ENCODE measurements around the gene LPCAT3. TPM values are rescaled to one million over a fixed set of nuclear protein-coding genes. Genes with fewer than 3 reads are reported as not detected.
A peak's percentile ranks its signal among the peaks of the same experiment; 100 is the strongest.

Gene LPCAT3
- total RNA-seq, 1 experiment from 2014 or later: 30.2 TPM

DNA sequence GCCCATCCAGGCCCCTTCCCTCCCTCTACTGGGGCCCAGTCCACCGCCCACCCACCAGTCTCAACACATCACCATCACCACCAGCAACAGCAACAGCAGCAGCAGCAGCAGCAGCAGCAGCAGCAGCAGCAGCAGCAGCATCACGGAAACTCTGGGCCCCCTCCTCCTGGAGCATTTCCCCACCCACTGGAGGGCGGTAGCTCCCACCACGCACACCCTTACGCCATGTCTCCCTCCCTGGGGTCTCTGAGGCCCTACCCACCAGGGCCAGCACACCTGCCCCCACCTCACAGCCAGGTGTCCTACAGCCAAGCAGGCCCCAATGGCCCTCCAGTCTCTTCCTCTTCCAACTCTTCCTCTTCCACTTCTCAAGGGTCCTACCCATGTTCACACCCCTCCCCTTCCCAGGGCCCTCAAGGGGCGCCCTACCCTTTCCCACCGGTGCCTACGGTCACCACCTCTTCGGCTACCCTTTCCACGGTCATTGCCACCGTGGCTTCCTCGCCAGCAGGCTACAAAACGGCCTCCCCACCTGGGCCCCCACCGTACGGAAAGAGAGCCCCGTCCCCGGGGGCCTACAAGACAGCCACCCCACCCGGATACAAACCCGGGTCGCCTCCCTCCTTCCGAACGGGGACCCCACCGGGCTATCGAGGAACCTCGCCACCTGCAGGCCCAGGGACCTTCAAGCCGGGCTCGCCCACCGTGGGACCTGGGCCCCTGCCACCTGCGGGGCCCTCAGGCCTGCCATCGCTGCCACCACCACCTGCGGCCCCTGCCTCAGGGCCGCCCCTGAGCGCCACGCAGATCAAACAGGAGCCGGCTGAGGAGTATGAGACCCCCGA lies 81.4 kb downstream of the LPCAT3 start:
- BruUV-seq (replicated peaks): TSS peak; percentile 36
- peaks cover 41% of the 10 kb centered on the region for H3K4me1 Mint-ChIP-seq (ENCODE audit: low read depth, unreplicated experiment)
- H3K27ac Mint-ChIP-seq (ENCODE audit: unreplicated experiment): peak overlapping the region; percentile 93
- TF ChIP-seq, protein P1, sequence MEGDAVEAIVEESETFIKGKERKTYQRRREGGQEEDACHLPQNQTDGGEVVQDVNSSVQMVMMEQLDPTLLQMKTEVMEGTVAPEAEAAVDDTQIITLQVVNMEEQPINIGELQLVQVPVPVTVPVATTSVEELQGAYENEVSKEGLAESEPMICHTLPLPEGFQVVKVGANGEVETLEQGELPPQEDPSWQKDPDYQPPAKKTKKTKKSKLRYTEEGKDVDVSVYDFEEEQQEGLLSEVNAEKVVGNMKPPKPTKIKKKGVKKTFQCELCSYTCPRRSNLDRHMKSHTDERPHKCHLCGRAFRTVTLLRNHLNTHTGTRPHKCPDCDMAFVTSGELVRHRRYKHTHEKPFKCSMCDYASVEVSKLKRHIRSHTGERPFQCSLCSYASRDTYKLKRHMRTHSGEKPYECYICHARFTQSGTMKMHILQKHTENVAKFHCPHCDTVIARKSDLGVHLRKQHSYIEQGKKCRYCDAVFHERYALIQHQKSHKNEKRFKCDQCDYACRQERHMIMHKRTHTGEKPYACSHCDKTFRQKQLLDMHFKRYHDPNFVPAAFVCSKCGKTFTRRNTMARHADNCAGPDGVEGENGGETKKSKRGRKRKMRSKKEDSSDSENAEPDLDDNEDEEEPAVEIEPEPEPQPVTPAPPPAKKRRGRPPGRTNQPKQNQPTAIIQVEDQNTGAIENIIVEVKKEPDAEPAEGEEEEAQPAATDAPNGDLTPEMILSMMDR (IDR thresholded peaks at IDR 0.05; ENCODE audit: unreplicated experiment): no peak
- H3K36me3 Mint-ChIP-seq (ENCODE audit: insufficient read depth, unreplicated experiment): peaks cover 87% of the 10 kb centered on the region
- CTCF ChIA-PET: interaction anchor here (1.2 kb wide), 1 partner anchor 68 kb away, joined by 10 read pairs; no protein-coding TSS in a partner anchor
- intact Hi-C loops (cut with micrococcal nuclease; ENCODE audit: unreplicated experiment): no loop called here
- peak; percentile 30 for DNase-seq
- no peaks in the 10 kb centered on the region for H3K9me3 Mint-ChIP-seq (ENCODE audit: low read depth, unreplicated experiment)
- H3K27me3 Mint-ChIP-seq (ENCODE audit: unreplicated experiment): no peaks in the 10 kb centered on the region
- H3K4me3 Mint-ChIP-seq (ENCODE audit: low read depth, unreplicated experiment): peak overlapping the region; percentile 75

DNA sequence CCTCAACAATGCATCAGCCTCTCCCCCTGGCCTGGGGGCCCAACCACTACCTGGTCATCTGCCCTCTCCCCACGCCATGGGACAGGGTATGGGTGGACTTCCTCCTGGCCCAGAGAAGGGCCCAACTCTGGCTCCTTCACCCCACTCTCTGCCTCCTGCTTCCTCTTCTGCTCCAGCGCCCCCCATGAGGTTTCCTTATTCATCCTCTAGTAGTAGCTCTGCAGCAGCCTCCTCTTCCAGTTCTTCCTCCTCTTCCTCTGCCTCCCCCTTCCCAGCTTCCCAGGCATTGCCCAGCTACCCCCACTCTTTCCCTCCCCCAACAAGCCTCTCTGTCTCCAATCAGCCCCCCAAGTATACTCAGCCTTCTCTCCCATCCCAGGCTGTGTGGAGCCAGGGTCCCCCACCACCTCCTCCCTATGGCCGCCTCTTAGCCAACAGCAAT lies 82.1 kb downstream of the LPCAT3 start:
- Mint-ChIP-seq H3K27me3 (ENCODE audit: unreplicated experiment) (no peaks in the 10 kb centered on the region), H3K4me1 (ENCODE audit: low read depth, unreplicated experiment) (peaks cover 41% of the 10 kb centered on the region), H3K27ac (ENCODE audit: unreplicated experiment) (peak overlapping the region; percentile 93), H3K36me3 (ENCODE audit: insufficient read depth, unreplicated experiment) (peaks cover 80% of the 10 kb centered on the region), H3K4me3 (ENCODE audit: low read depth, unreplicated experiment) (peak overlapping the region; percentile 75), H3K9me3 (ENCODE audit: low read depth, unreplicated experiment) (no peaks in the 10 kb centered on the region)
- TF ChIP-seq, protein P1 (IDR thresholded peaks at IDR 0.05; ENCODE audit: unreplicated experiment): no peak
- no TSS peak for BruUV-seq (replicated peaks)
- DNase-seq: no peak
- CTCF ChIA-PET: interaction anchor here (0.6 to 0.8 kb wide), 2 partner anchors 64 to 204 kb away, joined by 3 read pairs; no protein-coding TSS in a partner anchor
- intact Hi-C loops (cut with micrococcal nuclease; ENCODE audit: unreplicated experiment): no loop called here

DNA sequence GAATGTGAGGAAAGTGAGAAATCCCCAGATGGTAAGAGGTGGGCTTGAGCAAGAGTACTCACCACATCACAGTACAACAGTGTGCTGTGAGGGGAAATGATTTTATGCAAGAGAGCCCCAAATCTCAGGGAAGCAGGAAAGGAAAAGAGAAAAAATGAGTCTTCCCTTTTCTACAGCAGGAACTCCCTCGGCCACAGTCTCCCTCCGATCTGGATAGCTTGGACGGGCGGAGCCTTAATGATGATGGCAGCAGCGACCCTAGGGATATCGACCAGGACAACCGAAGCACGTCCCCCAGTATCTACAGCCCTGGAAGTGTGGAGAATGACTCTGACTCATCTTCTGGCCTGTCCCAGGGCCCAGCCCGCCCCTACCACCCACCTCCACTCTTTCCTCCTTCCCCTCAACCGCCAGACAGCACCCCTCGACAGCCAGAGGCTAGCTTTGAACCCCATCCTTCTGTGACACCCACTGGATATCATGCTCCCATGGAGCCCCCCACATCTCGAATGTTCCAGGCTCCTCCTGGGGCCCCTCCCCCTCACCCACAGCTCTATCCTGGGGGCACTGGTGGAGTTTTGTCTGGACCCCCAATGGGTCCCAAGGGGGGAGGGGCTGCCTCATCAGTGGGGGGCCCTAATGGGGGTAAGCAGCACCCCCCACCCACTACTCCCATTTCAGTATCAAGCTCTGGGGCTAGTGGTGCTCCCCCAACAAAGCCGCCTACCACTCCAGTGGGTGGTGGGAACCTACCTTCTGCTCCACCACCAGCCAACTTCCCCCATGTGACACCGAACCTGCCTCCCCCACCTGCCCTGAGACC lies 82.7 kb downstream of the LPCAT3 start:
- CTCF ChIA-PET: interaction anchor here (0.6 to 0.8 kb wide), 2 partner anchors 63 to 203 kb away, joined by 3 read pairs; no protein-coding TSS in a partner anchor

DNA sequence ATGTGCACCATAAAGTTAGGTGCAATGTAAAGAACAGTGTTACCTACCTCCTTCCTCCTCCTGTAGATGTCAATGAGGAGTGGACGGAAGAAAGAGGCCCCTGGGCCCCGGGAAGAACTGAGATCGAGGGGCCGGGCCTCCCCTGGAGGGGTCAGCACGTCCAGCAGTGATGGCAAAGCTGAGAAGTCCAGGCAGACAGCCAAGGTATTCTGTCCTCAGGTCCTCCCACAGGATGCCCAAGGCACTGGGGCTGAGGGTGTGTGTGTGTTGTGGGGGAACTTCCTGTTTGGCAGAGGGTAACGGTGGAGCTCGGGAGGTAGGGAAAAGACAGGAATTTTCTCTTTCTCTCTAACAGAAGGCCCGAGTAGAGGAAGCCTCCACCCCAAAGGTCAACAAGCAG lies 84.2 kb downstream of the LPCAT3 start:
- no peak for DNase-seq
- intact Hi-C loops (cut with micrococcal nuclease; ENCODE audit: unreplicated experiment): no loop called here
- H3K4me1 Mint-ChIP-seq (ENCODE audit: low read depth, unreplicated experiment): peaks cover 58% of the 10 kb centered on the region
- TF ChIP-seq, protein P1 (IDR thresholded peaks at IDR 0.05; ENCODE audit: unreplicated experiment): no peak
- CTCF ChIA-PET: no interaction called here
- H3K9me3 Mint-ChIP-seq (ENCODE audit: low read depth, unreplicated experiment): no peaks in the 10 kb centered on the region
- H3K36me3 Mint-ChIP-seq (ENCODE audit: insufficient read depth, unreplicated experiment): peaks cover 69% of the 10 kb centered on the region
- no TSS peak for BruUV-seq (replicated peaks)
- peak overlapping the region; percentile 18 for H3K27ac Mint-ChIP-seq (ENCODE audit: unreplicated experiment)
- no peaks in the 10 kb centered on the region for H3K27me3 Mint-ChIP-seq (ENCODE audit: unreplicated experiment)
- H3K4me3 Mint-ChIP-seq (ENCODE audit: low read depth, unreplicated experiment): no peak overlapping the region

More for the DNA sequence above, 82.7 kb downstream of the LPCAT3 start:
- Mint-ChIP-seq H3K4me1 (ENCODE audit: low read depth, unreplicated experiment) (peaks cover 47% of the 10 kb centered on the region), H3K27ac (ENCODE audit: unreplicated experiment) (peak overlapping the region; percentile 93), H3K9me3 (ENCODE audit: low read depth, unreplicated experiment) (no peaks in the 10 kb centered on the region), H3K27me3 (ENCODE audit: unreplicated experiment) (no peaks in the 10 kb centered on the region), H3K4me3 (ENCODE audit: low read depth, unreplicated experiment) (peak overlapping the region; percentile 75), H3K36me3 (ENCODE audit: insufficient read depth, unreplicated experiment) (peaks cover 74% of the 10 kb centered on the region)
- DNase-seq: no peak
- no TSS peak for BruUV-seq (replicated peaks)
- intact Hi-C loops (cut with micrococcal nuclease; ENCODE audit: unreplicated experiment): no loop called here
- TF ChIP-seq, protein P1 (IDR thresholded peaks at IDR 0.05; ENCODE audit: unreplicated experiment): no peak

All from Calu3 (cell line).